HG03060 (cell line): ENCODE data around the gene ZNF579.
"Not testable (repeated sequence)": the region's sequence is repeated elsewhere in the genome, so short reads cannot be mapped to it uniquely, and the experiment has no call there.

ENCODE experiments used
- ATAC-seq: cut with Tn5 transposase; IDR thresholded peaks from one replicate; pipeline ENCODE4 v1.9.1; 2021; ENCODE audit warnings: low read depth, moderate number of reproducible peaks; ENCODE audit not compliant: unreplicated experiment

The ZNF579 gene

DNA sequence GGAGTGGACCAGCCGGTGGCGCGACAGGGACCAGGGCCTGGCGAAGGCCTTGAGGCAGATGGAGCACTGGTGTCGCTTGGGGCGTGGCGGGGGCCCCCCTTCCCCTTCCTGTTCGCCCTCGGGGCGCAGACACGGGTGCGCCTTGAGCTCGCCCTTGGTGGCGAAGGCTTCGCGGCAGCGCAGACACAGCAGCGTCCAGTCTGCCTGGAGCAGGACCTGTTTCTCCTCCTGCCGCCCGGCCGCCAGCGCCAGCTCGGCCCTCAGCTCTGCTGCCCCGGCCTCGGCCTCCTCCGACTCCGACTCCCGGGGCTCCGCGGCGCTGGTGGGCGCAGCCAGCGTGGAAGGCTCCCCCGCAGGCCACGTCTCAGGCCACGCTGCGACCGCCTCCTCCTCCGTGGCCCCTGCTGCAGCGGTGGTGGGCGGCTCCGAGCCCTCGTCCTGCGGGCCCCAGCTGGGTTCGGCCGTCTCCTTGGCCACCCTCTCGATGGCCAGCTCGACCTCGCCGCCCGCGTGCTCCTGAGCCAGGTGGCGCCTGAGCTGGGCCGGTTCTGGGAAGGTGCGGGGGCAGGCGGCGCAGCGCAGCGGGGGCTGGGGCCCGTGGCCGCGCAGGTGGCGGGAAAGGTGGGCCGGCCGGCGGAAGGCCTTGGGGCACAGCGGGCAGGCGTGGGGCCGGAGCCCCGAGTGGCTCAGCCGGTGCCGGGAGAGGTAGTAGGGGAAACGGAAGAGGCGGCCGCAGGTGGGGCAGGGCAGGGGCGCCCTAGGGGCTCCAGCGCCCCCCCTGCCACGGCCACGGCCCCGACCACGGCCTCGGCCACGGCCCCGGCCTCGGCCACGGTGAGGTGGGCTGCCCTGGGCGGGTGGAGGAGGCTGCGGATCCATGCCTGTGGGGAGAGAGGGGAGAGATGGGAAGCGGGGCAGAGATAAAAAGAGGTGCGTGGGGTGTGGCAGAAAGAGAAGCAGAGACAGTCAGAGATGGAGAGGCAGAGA lies 1.6 kb downstream of the ZNF579 start:
- ATAC-seq = no peak

DNA sequence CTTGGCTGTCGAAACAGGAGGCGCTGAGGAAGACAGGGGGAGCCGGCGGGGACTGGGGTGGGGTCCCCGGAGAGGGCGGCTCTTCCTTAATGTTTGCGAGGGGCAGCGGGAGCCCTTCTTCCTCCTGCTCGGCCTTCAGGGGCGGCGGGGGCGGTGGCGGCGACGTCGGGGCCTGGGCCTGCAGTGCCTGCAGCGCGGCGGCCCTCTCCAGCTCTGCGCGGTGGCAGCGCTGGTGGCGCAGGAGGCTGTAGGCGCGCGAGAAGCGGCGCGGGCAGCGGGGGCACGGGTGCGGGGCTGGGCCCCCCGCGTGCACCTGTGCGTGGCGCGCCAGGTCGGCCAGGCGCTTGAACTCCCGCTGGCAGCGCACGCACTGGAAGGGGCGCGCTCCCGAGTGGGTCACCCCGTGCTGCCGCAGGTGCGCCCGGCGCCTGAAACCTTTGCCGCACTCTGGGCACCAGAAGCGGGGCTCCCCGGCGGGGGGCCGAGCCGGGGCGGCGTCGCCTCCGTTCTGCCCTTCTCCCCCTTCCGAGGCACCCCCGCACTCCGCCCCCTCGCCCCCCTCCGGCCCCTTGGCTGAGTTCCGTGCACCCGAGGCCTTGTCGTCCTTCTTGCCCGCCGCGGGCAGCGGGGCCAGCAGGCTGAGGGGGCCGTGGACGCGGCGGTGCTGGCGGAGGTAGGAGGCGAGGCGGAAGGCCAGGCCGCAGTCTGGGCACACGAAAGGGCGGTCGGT lies 2.5 kb downstream of the ZNF579 start:
- ATAC-seq = no peak

DNA sequence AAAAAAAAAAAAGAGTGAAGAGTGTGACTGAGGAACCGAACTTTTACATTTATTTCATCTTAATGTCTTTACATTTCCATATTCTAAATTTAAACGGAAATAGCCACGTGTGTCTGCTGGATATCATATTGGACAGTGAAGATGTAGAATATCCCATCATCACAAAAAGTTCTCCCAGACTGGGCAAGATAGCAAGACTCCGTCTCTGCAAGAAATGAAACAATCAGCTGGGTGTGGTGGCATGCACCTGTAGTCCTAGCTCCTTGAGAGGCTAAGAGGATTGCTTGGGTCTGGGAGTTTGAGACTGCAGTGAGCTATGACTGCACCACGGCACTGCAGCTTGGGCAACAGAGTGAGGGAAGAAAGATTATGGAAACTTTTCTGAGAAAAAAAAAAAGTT lies 3.9 kb downstream of the ZNF579 start:
- no peak for ATAC-seq

DNA sequence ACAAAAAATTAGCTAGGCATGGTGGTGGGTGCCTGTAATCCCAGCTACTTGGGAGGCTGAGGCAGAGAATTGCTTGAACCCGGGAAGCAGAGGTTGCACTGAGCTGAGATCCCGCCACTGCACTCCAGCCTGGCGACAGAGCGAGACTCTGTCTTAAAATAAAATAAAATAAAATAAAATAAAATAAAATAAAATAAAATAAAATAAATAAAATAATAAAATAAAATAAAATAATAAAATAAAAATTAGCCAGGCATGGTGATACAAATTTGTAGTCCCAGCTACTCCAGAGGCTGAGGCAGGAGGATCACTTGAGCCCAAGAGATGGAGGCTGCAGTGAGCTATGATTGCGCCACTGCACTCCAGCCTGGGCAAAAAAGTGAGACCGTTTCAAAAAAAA lies 6.7 kb downstream of the ZNF579 start:
- ATAC-seq = not testable (repeated sequence)

DNA sequence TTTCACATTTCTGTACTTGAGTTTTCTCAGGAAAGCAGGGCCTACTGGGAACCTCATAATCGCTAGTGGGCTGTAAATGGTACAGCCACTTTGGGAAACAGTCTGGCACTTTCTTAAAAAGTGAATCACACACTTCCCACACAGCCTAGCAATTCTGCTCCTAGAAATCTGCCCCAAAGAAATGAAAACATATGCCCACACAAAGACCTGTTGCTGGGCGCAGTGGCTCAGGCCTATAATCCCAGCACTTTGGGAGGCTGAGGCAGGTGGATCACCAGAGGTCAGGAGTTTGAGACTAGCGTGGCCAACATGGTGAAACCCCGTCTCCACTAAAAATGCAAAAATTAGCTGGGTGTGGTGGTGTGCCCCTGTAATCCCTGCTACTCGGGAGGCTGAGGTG lies 11.2 kb downstream of the ZNF579 start:
- not testable (repeated sequence) for ATAC-seq

DNA sequence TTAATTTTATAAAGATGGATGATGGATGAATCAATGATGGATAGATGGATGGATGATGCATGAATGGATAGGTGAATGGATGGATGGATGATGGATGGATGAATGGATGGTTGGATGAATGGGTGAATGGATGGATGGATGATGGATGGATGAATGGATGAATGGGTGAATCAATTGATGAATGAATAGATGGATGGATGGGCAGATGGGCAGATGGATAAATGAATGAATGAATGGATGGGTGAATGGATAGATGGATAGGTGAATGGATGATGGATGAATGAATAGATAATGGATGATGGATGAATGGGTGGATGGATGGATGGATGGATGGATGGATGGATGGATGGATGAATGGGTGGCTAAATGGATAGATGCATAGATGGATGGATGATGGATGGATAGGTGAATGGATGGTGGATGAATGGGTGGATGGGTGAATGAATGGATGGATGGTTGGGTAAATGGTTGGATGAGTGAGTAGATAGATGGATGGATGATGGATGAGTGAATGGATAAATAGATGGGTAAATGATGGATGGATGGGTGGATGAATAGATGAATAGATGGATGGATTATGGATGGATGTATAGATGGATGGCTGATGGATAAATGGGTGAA lies 12.8 kb downstream of the ZNF579 start:
- no peak for ATAC-seq

DNA sequence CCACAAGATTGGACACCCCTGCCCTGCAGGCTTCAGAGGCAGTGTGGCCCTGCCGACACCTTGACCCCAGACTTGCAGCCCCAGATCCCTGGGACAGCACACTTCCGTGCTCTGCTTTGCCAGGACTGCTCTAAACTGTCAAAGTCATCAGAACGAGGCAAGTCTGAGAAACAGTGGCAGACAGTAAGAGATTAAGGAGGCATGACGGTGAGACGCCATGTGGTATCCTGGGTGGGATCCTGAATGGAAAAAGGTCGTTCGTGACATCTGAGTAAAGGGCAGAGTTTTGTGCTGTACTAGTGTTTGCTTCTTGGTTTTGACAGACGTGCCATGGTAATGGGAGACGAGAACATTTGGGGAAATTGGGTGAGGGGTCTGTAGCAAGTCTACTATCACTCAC lies 13.8 kb downstream of the ZNF579 start:
- ATAC-seq = no peak

DNA sequence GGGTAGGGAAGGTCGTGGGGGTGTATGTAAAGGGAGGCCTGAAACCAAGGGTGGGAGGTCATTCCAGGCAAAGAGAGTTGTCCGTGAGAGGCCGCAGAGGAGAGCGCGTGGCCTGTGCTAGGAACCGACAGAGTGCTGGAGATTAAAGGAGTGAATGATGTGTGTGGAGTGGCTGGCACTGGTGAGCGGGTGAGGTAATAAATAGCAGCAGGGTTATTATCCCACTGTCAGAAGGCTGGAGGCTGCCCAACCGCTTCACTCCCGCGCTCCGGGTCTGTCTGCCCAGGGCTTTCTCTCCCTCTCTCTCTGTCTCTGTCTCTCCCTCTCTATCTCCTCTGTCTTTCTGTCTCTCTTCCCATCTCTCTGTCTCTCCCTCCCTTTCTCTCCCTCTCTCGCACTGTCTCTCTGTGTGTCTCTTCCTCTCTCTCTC lies 17.4 kb downstream of the ZNF579 start:
- no peak for ATAC-seq

DNA sequence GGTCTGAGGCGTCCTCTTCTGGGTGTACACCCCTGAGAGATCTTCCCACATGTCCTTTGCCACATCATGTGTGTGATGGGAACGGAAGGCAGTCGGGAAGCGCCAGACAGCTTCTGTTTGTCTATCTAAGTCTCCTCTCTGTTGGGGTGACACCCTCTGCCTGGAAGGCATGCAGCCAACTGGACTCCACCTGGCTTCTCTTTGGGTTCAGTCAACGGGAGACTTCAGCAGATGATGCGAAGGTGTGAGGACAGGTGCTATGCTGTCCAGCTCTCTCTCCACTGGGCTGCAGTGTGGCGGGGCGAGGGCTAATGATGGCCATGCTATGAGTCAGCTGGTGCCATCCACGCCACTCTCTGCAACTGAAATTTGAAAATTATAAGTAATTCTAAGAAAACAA lies 21.0 kb downstream of the ZNF579 start:
- ATAC-seq = no peak

DNA sequence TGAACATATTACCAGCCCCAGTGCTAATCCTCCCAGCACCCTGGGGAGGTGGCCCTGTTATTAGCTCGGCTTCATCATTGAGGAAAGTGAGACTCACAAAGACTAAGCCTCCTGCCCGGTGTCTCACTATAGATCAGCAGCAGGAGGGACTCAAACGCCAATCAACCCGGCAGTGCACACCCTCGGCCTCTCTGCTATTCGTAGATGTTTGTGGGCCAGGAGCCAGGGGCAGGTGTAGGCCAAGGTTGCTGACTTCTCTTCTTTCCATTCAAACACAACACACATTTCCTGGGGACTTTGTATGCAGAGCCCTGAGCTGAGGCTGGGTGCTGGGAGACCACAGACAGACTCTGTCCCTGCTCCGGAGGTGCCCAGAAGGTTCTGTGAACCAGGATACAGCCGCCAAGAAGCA lies 25.9 kb downstream of the ZNF579 start:
- no peak for ATAC-seq

DNA sequence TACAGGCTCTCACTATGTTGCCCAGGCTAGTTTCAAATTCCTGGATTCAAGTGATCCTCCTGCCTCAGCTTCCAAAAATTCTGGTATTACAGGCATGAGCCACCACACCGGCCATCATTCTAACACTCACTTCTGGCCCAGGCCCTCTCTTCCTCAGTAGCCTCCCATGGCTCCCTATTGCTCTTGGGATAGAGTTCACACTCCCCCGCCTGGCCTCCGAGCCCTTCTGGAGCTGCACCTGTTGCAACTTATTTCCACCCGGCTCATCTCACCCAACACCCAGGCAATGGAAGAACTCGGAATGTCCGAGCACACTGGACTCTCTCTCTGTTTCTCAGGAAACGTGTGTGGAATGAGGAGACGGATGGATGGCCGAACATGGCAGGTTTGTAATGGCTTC lies 26.3 kb downstream of the ZNF579 start:
- ATAC-seq = no peak

DNA sequence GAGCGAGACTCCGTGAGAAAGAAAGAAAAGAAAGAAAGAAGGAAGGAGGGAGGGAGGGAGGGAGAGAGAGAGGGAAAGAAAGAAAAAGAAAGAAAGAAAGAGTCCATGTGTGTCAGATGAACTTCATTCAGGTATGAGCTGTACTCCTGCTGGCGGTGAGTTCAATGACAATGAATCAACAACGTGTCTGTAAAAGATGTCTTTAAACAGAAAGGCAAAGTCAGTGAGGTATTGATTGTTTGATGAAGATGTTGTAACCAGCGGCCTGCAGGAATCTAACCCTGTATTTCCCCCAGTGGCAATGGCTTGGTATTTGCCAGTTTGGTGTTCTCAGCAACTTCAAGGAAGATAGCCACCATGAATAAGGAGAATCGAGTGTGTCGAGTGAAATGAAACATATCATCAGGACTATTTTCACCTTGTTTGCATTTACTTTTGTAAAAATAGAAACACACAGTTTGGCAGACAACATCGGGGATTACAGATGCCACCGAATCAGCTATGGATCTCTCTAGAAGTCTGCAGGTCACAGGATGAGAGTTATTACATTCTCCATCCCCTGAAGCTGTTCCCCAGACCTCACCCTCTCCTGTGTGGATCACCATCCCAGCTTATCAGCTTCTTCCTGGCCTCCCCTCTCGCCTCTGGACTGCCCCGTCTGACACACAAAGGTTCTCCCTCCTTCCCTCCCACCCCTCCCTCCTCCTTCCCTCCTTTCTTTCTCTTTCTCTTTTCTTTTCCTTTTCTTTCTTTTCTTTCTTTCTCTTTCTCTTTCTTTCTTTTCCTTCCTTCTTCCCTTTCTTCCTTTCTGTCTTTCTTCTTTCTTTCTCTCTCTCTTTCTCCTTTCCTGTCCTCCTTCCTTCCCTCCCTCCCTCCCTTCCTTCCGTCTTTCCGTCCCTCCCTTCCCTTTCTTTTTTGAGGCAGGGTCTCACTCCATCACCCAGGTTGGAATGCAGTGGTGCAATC lies 27.1 kb downstream of the ZNF579 start:
- no peak for ATAC-seq

DNA sequence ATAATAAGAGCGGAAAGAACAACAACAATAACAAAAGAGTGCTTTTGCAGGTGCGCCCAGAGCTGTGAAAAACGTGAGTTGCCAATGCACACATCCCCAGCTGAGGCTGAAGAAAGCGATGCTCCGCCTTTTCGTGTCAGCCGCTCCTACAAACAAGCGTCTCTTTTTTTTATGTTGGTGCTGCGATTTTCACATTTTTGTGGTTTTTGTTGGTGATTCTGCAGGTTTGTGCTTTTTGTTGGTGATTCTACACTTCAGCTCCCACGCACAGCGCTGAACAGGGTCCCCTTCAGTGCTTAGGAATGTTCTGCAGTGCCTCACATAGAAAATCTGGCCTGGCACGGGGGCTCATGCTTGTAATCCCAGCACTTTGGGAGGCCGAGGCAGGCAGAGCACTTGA lies 28.0 kb downstream of the ZNF579 start:
- no peak for ATAC-seq

DNA sequence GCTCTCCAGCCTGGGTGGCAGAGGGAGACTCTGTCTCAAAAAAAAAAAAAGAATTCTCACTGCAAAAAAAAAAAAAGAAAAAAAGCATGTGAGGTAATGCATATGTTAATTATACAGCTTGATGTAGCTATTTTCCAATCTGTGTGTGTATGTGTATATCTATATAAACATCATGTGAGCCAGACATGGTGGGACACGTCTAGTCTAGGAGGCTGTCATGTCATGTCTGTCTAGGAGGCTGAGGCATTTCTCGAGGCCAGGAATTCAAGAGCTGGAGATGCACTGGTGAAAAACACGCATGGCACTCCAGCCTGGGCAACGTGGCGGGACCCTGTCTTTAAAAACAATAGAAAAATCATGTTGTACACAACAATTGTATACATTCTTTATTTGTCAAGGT lies 28.4 kb downstream of the ZNF579 start:
- no peak for ATAC-seq

DNA sequence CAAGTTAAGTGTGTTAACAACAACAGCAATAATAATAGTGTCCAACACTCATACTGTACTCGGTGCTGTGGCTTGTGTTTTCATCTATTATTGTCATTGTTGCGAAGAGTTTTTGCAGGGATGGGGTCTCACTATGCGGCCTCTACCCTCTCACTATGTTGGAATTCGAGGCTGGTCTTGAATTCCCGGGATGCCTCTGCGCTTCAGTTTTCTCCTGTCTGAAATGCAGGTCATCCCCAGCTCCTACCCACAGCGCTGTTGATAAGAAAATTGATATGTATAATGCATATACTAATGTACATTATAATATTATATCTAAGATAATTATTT lies 30.4 kb downstream of the ZNF579 start:
- ATAC-seq = no peak

DNA sequence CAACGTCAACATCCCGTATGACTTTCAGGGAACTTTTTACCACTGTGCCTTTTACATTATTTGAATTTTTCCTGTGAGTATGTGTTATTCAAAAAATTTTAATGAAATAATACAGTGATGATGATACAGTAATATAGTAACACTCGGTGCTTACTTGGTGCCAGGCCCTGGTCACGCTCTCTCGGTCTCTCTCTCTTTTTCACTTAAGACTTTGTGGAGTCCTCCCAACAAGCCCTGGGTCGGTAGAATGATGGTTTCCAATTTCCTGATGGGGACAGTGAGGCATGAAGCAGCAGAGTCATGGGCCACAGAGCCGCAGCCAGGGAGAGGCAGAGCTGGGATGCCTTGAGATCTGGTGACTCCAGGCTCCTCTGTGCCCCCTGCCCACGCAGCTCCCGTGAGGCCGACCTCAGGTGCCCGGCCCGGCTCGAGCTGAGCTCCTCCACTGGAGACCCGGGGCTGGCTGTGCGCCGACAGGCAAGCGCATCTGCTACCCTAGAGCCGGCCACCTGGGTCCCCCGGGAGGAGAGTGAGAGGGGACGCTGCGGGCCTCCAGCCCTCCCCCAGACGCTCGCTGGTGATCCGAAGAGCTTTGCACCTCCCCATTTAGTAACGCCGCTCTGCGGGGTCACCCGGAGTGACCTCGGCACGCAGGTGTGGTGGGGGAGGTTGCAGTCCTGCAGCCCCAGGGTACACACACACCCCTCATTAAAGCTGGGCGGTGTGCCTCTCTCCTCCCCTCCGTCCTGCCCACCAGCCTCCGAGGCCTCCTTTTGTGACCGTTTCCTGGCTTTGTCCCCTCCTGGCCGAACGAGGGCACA lies 30.9 kb downstream of the ZNF579 start:
- no peak for ATAC-seq

DNA sequence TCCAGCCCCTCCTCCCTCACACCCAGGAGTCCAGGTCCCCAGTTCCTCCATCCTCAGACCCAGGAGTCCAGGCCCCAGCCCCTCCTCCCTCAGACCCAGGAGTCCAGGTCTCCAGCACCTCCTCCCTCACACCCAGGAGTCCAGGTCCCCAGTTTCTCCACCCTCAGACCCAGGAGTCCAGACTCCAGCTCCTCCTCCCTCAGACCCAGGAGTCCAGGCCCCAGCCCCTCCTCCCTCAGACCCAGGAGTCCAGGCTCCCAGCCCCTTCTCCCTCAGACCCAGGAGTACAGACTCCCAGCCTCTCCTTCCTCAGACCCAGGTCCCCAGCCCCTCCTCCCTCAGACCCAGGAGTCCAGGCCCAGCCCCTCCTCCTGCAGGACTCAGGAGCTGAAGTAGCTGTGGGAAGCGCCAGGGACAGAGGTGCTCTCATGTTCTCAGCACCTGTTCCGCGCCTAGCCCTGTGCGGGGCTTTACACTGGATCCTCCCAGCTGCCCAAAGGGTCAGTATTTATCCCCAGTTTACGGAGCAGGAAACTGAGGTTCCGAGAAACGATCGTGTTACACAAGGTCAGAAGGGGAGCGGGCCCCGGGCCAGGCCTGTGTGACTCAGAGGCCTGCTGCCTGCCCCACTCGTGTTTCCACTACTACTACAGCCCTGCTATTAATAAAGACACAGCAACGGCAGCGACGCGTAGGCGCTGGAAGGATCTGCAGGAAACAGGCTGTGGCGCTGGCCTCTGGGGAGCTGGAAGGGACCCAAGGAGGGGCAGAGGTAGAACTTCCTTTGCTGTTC lies 33.6 kb downstream of the ZNF579 start:
- no peak for ATAC-seq

DNA sequence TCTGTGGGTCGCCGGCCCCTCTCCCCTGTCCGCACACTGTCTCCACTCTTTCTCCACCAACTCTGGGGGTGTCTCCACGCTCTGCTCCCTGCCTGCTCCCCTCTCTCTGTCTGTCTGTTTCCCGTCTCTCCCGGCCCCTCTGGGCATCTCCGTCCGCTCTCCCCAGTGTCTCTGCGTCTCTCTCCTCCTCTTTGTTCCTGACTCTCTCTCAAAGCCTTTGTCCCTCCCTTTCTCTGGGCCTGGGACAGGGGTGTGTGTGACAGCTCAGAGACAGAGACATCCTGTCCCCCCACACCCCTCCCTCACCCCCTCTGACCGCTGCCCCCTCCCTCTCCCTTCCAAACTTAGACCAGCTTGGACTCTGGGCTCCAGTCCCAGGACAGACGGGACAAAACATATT lies 34.6 kb downstream of the ZNF579 start:
- ATAC-seq = no peak

DNA sequence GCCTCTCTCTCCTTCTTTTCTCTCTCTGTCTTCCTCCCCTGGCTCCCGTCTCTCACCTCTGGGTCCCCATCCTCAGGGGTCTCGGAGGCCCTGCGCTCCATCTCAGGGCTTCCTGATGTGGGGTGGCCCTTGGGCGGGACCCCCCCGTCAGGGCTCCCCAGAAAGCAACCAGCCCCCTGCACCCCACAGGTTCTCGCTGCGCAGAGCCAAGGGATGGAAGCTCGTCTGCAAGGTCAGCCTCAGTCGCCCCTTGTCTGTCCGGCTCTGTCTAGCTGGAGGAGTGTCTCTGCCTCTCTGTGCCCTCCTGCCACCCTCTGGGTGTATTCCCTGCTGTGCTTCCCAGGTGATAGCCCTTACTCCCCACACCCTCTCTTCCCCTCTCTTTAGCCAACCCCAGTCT lies 35.2 kb downstream of the ZNF579 start, which contains the start of gene SBK3:
Gene SBK3, minus strand, starts transcription at position 101 of the 400 bp plus-strand sequence. Its CDS starts 0 bp downstream, at position 101.
- no peak for ATAC-seq
